ENCODE data around the gene AXIN1. TPM values are rescaled to one million over a fixed set of nuclear protein-coding genes. Genes with fewer than 3 reads are reported as not detected.

The AXIN1 gene
- total RNA-seq, 1 experiment from 2014 or later: 50.3 TPM

- TF ChIP-seq MAX (CRISPR knock-in tag; IDR thresholded peaks at IDR 0.05) (peak; percentile 40; the same call in 1 of the 2 replicates), GTF2I (CRISPR knock-in tag; conservative IDR thresholded peaks at IDR 0.05) (no peak), EMX1 (CRISPR knock-in tag; IDR thresholded peaks at IDR 0.05) (no peak), OVOL2 (CRISPR knock-in tag; IDR thresholded peaks at IDR 0.05; ENCODE audit: borderline replicate concordance) (no peak), TEAD4 (CRISPR knock-in tag; IDR thresholded peaks at IDR 0.05) (no peak), CREB1 (CRISPR knock-in tag; IDR thresholded peaks at IDR 0.05) (no peak), ZNF423 (CRISPR knock-in tag; IDR thresholded peaks at IDR 0.05) (peak; percentile 97), FOXP4 (CRISPR knock-in tag; IDR thresholded peaks at IDR 0.05) (peak; percentile 78; the same call in 1 of the 2 replicates), RELA (CRISPR knock-in tag; IDR thresholded peaks at IDR 0.05; ENCODE audit: borderline replicate concordance) (no peak), CBFB (CRISPR knock-in tag; IDR thresholded peaks at IDR 0.05; ENCODE audit: low read depth) (no peak), TCF7 (CRISPR knock-in tag; IDR thresholded peaks at IDR 0.05; ENCODE audit: low read depth) (no peak), FOXK1 (CRISPR knock-in tag; IDR thresholded peaks at IDR 0.05) (0 out of 2 replicates have a peak, but pooled peaks have one; percentile 23), ZNF532 (CRISPR knock-in tag; IDR thresholded peaks at IDR 0.05; ENCODE audit: borderline replicate concordance) (no peak), FOXP1 (CRISPR knock-in tag; IDR thresholded peaks at IDR 0.05; ENCODE audit: borderline replicate concordance) (peak; percentile 81; the same call in 1 of the 2 replicates), GABPB1 (CRISPR knock-in tag; IDR thresholded peaks at IDR 0.05) (no peak), ZNF281 (CRISPR knock-in tag; IDR thresholded peaks at IDR 0.05) (peak; percentile 96), JAZF1 (CRISPR knock-in tag; IDR thresholded peaks at IDR 0.05) (no peak), PRRX2 (CRISPR knock-in tag; IDR thresholded peaks at IDR 0.05) (no peak), USF2 (CRISPR knock-in tag; IDR thresholded peaks at IDR 0.05) (peak; percentile 52), MYBL2 (CRISPR knock-in tag; IDR thresholded peaks at IDR 0.05) (peak; percentile 87), AR (CRISPR knock-in tag; IDR thresholded peaks at IDR 0.05) (no peak), ZNF317 (CRISPR knock-in tag; IDR thresholded peaks at IDR 0.05; ENCODE audit: borderline replicate concordance, low read depth) (no peak)
Observed at GRCh38 chr16:383326-384051, 31.0 kb upstream of the AXIN1 start (continued).

Data from WTC11 (cell line).